Measurements from ENCODE around the gene PPFIA3.

DNA sequence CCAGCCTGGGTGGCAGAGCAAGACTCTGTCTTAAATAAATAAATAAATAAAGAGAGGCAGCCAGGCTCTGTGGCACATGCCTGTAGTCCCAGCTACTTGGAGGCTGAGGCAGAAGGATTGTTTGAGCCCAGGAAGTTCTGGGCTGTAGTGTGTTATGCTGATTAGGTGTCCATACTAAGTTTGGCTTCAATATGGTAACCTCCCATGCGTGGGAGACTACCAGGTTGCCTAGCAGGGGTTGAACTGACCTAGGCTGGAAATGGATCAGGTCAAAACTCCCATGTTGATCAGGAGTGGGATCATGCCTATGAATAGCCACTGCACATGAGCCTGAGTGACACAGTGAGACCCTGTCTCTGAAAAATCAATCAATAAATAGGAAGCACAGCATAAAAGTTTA is 38.1 kb upstream of the PPFIA3 start:
- TF ChIP-seq CTCF (IDR thresholded peaks at IDR 0.05; ENCODE audit: borderline replicate concordance, extremely low read depth, low read length, poor library complexity, severe bottlenecking) (no peak), EZH2 (IDR thresholded peaks at IDR 0.05; ENCODE audit: borderline replicate concordance, low read depth, low read length, severe bottlenecking) (no peak)
